ENCODE data around the gene MPPE1. TPM values are rescaled to one million over a fixed set of nuclear protein-coding genes. Genes with fewer than 3 reads are reported as not detected.
A peak's percentile ranks its signal among the peaks of the same experiment; 100 is the strongest.

MPPE1 gene
- total RNA-seq, 6 donors from 2014 or later = 37.4 to 114 (median 75.3) TPM

- H3K36me3 ChIP-seq = peaks cover 11 to 74% (median 38%) of the 10 kb centered on the region in 4 donors
- 94% methylated on average over 9 of the region's 9 CpGs for WGBS, 2 donors
Observed at GRCh38 chr18:11891737-11892136, 16.4 kb downstream of the MPPE1 start.

DNA sequence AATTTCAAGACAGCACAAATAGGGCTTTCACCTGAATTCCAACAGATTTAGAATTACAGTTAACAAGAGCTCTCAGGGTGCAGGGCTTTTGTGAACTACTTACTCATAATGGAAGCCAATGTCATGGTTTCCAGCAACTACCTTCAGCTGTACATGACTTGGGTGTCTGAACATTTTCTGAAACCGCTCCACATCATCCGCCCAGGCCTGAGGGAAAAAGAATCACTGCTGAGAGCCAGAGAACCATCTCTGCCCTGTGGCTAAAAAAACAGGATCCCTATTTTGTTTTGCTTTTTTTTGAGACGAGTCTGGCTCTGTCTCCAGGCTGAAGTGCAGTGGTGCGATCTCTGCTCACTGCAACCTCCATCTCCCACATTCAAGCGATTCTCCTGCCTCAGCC lies 18.8 kb downstream of the MPPE1 start:
- no peak for ATAC-seq (ENCODE audit: low FRiP score in 2 of 2)
- Histone ChIP-seq H3K4me3 (no peak overlapping the region), H3K4me1 (peaks cover 14 to 25% (median 18%) of the 10 kb centered on the region in 4 donors), H3K9me3 (no peaks in the 10 kb centered on the region), H3K36me3 (peaks cover 8 to 81% (median 45%) of the 10 kb centered on the region in 4 donors), H3K27me3 (no peaks in the 10 kb centered on the region), H3K27ac (no peak overlapping the region)
- DNase-seq = no peak
- 96% methylated on average over 5 of the region's 5 CpGs for WGBS, 2 donors
- TF ChIP-seq POLR2AphosphoS5 (IDR thresholded peaks at IDR 0.05) (no peak), EP300 (IDR thresholded peaks at IDR 0.05) (no peak), POLR2A (IDR thresholded peaks at IDR 0.05) (no peak)
- TF ChIP-seq, protein P1, sequence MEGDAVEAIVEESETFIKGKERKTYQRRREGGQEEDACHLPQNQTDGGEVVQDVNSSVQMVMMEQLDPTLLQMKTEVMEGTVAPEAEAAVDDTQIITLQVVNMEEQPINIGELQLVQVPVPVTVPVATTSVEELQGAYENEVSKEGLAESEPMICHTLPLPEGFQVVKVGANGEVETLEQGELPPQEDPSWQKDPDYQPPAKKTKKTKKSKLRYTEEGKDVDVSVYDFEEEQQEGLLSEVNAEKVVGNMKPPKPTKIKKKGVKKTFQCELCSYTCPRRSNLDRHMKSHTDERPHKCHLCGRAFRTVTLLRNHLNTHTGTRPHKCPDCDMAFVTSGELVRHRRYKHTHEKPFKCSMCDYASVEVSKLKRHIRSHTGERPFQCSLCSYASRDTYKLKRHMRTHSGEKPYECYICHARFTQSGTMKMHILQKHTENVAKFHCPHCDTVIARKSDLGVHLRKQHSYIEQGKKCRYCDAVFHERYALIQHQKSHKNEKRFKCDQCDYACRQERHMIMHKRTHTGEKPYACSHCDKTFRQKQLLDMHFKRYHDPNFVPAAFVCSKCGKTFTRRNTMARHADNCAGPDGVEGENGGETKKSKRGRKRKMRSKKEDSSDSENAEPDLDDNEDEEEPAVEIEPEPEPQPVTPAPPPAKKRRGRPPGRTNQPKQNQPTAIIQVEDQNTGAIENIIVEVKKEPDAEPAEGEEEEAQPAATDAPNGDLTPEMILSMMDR (IDR thresholded peaks at IDR 0.05) = no peak

More at GRCh38 chr18:11891737-11892136, 16.4 kb downstream of the MPPE1 start:
- ATAC-seq (ENCODE audit: low FRiP score in 2 of 2) (no peak), DNase-seq (no peak)
- Histone ChIP-seq H3K9me3 (no peaks in the 10 kb centered on the region), H3K4me3 (no peak overlapping the region), H3K4me1 (peaks cover 14 to 31% (median 18%) of the 10 kb centered on the region in 4 donors), H3K27ac (peak overlapping the region in 2 of 4 donors; percentile 54 to 79), H3K27me3 (no peaks in the 10 kb centered on the region)
- TF ChIP-seq, protein P1 (IDR thresholded peaks at IDR 0.05) = no peak
- no peak for TF ChIP-seq EP300 (IDR thresholded peaks at IDR 0.05)
- TF ChIP-seq POLR2A (IDR thresholded peaks at IDR 0.05) = no peak
- no peak for TF ChIP-seq POLR2AphosphoS5 (IDR thresholded peaks at IDR 0.05)

GRCh38 chr18:11888726-11889125 lies 19.4 kb downstream of the MPPE1 start:
- ATAC-seq (ENCODE audit: low FRiP score in 2 of 2) = no peak

GRCh38 chr18:11887328-11888128 lies 20.6 kb downstream of the MPPE1 start:
- DNase-seq (peak in 1 of 2 donors; percentile 61), ATAC-seq (ENCODE audit: low FRiP score in 2 of 2) (peak; percentile 40 to 89)
- Histone ChIP-seq H3K27me3 (no peaks in the 10 kb centered on the region), H3K4me3 (no peak overlapping the region), H3K36me3 (peaks cover 8 to 72% (median 42%) of the 10 kb centered on the region in 4 donors), H3K27ac (peak overlapping the region in 3 of 4 donors; percentile 21 to 53 (median 45)), H3K9me3 (no peaks in the 10 kb centered on the region), H3K4me1 (peaks cover under 1 to 27% (median 17%) of the 10 kb centered on the region in 4 donors)
- TF ChIP-seq EP300 (IDR thresholded peaks at IDR 0.05) = peak in 1 of 4 donors; percentile 54
- TF ChIP-seq, protein P1 (IDR thresholded peaks at IDR 0.05) = no peak
- 64 to 65% methylated on average over 8 of the region's 8 CpGs for WGBS, 2 donors

More at GRCh38 chr18:11888726-11889125, 19.4 kb downstream of the MPPE1 start:
- 97 to 98% methylated on average over 2 of the region's 2 CpGs for WGBS, 2 donors
- TF ChIP-seq POLR2A (IDR thresholded peaks at IDR 0.05) = no peak
- TF ChIP-seq, protein P1 (IDR thresholded peaks at IDR 0.05) = no peak
- peaks cover 8 to 83% (median 46%) of the 10 kb centered on the region in 4 donors for H3K36me3 ChIP-seq
- DNase-seq = no peak
- H3K27ac ChIP-seq = peak overlapping the region in 1 of 4 donors; percentile 53
- H3K4me1 ChIP-seq = peaks cover 10 to 25% (median 17%) of the 10 kb centered on the region in 4 donors
- H3K9me3 ChIP-seq = no peaks in the 10 kb centered on the region
- no peak overlapping the region for H3K4me3 ChIP-seq
- H3K27me3 ChIP-seq = no peaks in the 10 kb centered on the region

All from upper lobe of left lung (tissue), 6 donors.